HG03354 (cell line): Measurements from ENCODE around the gene KCNS3.

Source experiments
- ATAC-seq: cut with Tn5 transposase; IDR thresholded peaks from one replicate; pipeline ENCODE4 v1.9.1; 2021; ENCODE audit warnings: mild to moderate bottlenecking; ENCODE audit not compliant: unreplicated experiment, poor library complexity, severe bottlenecking

Gene KCNS3, protein sequence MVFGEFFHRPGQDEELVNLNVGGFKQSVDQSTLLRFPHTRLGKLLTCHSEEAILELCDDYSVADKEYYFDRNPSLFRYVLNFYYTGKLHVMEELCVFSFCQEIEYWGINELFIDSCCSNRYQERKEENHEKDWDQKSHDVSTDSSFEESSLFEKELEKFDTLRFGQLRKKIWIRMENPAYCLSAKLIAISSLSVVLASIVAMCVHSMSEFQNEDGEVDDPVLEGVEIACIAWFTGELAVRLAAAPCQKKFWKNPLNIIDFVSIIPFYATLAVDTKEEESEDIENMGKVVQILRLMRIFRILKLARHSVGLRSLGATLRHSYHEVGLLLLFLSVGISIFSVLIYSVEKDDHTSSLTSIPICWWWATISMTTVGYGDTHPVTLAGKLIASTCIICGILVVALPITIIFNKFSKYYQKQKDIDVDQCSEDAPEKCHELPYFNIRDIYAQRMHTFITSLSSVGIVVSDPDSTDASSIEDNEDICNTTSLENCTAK

DNA sequence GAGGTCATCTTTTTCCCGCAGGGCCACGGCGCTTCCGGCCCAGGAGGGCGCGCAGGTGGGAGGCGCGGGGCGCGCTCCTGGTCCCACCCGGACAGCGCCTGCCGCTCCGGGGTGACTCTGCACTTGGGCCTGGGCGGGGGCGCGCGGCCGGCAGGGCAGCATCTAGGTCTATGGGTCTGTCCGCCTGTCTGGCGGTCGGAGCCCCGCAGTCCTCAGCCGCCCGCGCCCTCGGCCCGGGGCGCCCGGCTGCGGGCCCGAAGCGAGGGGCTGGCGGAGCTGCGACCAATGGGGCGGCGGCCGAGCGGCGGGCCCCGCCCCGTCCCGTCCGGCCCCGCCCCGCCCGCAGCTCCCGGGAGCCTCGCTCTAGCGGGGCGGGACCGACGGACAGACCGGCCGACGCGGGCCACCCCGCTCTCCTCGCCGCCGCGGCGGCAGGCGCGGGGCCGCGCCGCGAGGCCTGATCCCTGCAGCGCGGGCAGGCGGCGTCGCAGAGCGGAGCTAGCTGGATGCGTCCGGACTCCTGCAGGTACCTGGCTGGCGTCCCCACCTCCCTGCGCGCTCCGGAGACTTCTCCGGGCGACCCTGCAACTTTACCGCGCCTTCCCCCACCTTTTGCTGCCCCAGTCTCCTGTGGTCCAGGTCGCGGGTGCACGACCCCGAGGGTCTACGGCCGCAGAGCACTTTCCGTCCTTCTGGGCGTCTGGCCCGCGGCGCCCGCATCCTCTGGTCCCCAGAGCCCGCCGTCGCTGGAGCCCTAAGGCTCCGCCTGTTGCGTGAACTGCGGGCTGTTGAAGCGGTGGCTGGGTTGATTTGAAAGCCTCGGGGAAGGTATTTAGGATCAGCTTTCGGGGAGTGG lies at the start of gene KCNS3:
KCNS3 (plus strand) TSS at position 387 of the 856 bp plus-strand sequence. CDS start 52,342 bp downstream, outside the sequence.
- peak; percentile 72 for ATAC-seq

- peak; percentile 93 for ATAC-seq
Measured at GRCh38 chr2:17830053-17831034, 48.1 kb upstream of the KCNS3 start.

DNA sequence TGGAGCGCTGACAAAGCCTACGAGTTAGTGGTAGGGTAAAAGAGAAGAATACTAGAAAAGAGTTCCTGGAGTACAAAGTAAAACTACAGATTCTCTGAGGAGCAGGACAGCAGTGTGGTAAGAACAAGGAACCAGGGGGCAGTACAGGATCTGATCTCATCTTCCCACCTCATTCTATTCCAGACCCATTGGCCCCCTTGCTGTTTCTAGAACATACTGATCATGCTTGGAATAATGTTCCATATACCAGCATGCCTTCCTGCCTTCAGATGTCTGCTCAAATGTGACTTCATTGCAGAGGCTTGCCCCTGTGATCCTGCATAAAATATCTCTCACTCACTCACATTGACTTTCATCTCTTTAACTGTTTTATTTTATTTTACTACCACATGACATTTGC lies 43.0 kb upstream of the KCNS3 start:
- no peak for ATAC-seq

- no peak for ATAC-seq
Measured at GRCh38 chr2:17839959-17840358, 38.5 kb upstream of the KCNS3 start.

GRCh38 chr2:17843457-17843856 lies 35.0 kb upstream of the KCNS3 start:
- no peak for ATAC-seq

DNA sequence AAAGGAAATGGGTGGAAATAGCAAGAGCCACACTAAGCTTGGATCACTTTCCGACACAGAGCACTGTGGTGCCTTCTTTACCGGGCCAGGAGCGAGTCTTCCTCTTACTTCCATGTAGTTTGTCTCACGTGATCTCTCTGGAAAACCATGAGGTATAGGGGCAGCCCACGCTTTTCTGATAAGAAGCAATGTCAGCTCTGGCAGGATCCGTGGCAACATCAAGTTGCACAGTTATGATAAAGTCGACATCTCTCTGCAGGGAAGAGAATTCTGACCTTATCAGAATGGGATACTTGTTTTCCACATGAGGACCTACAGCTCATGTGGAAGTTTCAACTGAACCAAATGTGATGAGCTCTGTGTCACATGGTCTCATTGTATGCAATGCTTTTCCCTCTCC lies 32.7 kb upstream of the KCNS3 start:
- no peak for ATAC-seq

DNA sequence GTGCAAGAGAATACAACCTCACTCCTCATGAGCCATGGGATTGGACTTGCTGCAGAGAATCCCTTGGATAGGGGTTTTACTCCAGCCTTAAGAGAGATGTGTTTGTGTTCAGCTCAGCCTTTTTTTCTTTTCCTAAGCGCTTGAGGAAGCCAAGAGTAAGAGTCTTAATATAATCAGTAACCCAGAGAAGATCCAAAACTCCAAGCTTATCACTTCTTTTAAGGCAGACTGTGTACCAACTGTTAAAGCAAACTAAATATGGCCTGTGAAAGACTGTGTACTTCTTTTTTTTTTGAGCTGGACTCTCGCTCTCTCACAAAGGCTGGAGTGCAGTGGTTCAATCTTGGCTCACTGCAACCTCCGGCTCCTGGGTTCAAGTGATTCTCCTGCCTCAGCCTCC lies 31.8 kb upstream of the KCNS3 start:
- no peak for ATAC-seq

DNA sequence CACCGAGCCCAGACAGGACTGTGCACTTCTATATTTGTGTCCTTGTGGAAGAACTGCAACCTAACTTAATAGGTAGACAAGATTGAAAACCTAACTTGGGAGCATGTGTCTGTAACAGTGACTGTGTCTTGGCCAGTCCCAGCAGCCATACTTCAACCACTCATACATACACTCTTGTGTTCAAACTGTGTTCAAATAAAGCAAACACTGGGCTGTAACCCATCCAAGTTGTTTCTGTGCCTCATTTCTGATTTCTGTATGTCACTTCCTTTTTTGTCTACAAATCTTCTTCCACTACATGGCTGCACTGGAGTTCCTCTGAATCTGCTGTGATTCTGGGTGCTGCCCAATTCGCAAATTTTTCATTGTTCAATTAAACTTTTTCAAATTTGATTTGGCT lies 31.2 kb upstream of the KCNS3 start:
- no peak for ATAC-seq

DNA sequence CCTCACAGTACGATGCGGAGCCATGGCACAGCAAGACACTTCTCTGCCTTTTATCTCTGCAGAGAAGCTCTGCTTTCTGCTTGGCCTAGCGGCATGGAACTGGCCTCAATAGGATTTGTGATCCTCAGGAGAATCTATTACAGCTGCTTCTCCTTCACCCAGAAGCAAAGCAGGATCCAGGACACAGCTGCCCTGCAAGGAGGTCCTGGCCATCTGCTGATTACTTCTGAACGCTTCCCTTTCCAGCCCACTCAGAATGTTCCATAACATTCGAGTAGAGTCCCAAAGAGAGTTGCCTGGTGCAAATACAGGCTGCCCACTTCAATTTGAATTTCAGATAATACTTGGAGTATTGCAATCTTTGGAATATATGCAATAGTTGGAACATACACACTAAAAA lies 29.2 kb upstream of the KCNS3 start:
- no peak for ATAC-seq

GRCh38 chr2:17850151-17850550 lies 28.3 kb upstream of the KCNS3 start:
- ATAC-seq: no peak

- peak; percentile 88 for ATAC-seq
Measured at GRCh38 chr2:17851731-17852585, 26.5 kb upstream of the KCNS3 start.

DNA sequence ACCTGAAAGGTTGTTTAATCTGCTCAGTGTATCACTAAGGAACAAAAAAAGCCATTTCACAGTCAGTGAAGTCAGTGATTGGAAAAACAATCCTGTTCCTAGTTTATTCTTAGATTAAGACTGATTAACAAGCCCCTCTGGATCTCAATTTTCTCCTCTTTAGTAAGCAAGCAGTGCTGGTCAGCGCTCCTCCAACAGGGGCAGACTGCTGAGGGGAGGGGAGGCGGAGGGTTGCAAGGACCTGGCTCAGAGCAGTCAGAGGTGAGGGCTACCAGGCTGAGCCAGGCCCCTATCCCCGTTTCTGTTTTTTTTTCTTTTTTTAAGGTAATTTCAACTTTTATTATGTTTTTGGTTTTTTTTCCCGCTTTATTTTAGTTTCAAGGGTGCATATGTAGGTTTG lies 24.7 kb upstream of the KCNS3 start:
- ATAC-seq: no peak

GRCh38 chr2:17857021-17857420 lies 21.4 kb upstream of the KCNS3 start:
- no peak for ATAC-seq

DNA sequence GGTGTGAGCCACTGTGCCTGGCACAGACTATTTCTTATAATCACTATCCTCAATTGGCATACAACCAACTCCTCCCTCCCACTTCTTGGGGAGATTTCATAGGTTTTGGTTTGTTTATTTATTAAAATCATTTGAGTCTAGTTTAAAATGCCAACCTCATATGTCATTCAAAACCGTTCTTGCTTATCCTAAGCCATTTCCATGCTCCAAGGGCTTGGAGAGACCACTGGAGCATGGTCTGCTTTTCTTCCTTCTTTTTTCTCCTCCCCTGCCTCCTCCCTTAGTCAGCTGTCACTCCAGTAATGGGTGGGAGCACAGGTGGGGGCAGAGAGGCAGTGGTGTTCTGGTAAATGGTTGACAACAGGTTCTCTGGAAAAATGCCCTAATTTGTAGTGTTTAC lies 20.4 kb upstream of the KCNS3 start:
- no peak for ATAC-seq

GRCh38 chr2:17863539-17863938 lies 14.9 kb upstream of the KCNS3 start:
- ATAC-seq: no peak

- ATAC-seq: no peak
Measured at GRCh38 chr2:17864676-17865075, 13.8 kb upstream of the KCNS3 start.

GRCh38 chr2:17867133-17867532 lies 11.3 kb upstream of the KCNS3 start:
- ATAC-seq: no peak

DNA sequence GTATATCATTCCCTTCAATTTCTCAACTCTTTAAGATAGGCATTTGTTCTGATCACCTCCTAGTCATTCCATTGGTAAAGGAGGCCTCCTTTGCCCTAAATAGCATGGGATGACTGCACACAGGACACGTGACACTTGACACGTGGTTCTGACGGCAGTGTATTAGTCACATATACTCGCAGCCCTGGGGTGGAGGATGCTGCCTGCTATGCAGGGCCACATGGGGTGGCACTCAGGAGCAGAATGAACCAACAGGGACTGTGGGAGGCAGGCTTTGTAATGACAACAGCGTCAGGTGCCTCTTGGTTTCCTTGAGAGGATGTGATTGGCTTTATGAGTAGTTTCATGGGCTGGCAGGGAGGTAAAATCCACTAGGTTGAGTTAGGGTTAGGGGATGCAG lies 9.3 kb upstream of the KCNS3 start:
- no peak for ATAC-seq

GRCh38 chr2:17871639-17872038 lies 6.8 kb upstream of the KCNS3 start:
- ATAC-seq: no peak
